Right cardiac atrium (tissue), 5 donors: ENCODE measurements around the gene GLS. TPM values are rescaled to one million over a fixed set of nuclear protein-coding genes. Genes with fewer than 3 reads are reported as not detected.
"Not testable (repeated sequence)": the region's sequence is repeated elsewhere in the genome, so short reads cannot be mapped to it uniquely, and the experiment has no call there.

Source experiments
- ATAC-seq, 2 donors: fragments of 200-7000 bp; cut with Tn5 transposase; one replicate each; pipeline versions ENCODE4 v1.8.0 to v1.9.1; 2020; ENCODE audit warnings: moderate library complexity in 2 of 2, mild to moderate bottlenecking in 1 of 2
- DNase-seq, 3 donors: peaks; one replicate each; pipeline ENCODE4 v3.0.0-alpha.2; 2020
- H3K27ac ChIP-seq: one replicate; pipeline ENCODE4 v1.5.1; 2013; ENCODE audit warnings: mild to moderate bottlenecking, low read length, control low read depth, moderate library complexity
- H3K27me3 ChIP-seq: one replicate; pipeline ENCODE4 v1.6.1; 2013; ENCODE audit not compliant: control insufficient read depth, insufficient read depth
- H3K4me1 ChIP-seq: one replicate; pipeline ENCODE4 v1.6.1; 2013; ENCODE audit warnings: low read length; ENCODE audit not compliant: control insufficient read depth, insufficient read depth
- H3K4me3 ChIP-seq: one replicate; pipeline ENCODE4 v1.5.1; 2013; ENCODE audit warnings: low read length, control low read depth
- H3K9me3 ChIP-seq: one replicate; pipeline ENCODE4 v1.6.1; 2013; ENCODE audit warnings: low read length; ENCODE audit not compliant: control insufficient read depth
- WGBS: extraction: QIAGEN DNeasy Blood & Tissue Kit; methylation state at CpG from one replicate; pipeline ENCODE4 v1.1.7; 2013; 5-methylcytosine and 5-hydroxymethylcytosine counted together
- intact Hi-C, 4 donors: fragments of 100-400 bp; cut with DNase I; formaldehyde crosslinking; loops; one replicate each; pipeline versions ENCODE4 v1.11.0 to v1.14.0; 2022 to 2023
- polyA plus RNA-seq: library from polyadenylated mRNA; stranded (reverse); fragments of 200-250 nt; gene quantifications from one replicate; pipeline ENCODE4 v1.2.3, GENCODE V29; 2013
- total RNA-seq, 4 donors: library from RNA; stranded (reverse); fragmentation: NEBNext Ultra II Directional; extraction: Animal tissue kit (Norgen Biotek cat#: 25700); gene quantifications; one replicate each; pipeline ENCODE4 v1.2.1, GENCODE V29; 2021
- donor health status: healthy with polysubstance abuse.
- donor health status: DM: no; HTN: yes; CAD: no.
- donor health status: DM: no; HTN: no; CAD: no.
- donor health status: DM: no; HTN: yes; CAD: no; lungs with severe emphysema.
- donor health status: DM: yes; HTN: yes; CAD: no.

GLS gene
- total and polyA plus RNA-seq, 5 donors = 33.4 to 106 (median 90.2) TPM

- ATAC-seq (no peak), DNase-seq (no peak)
- no peak overlapping the region for H3K4me3 ChIP-seq
- 100% methylated on average over 1 of the region's 1 CpG for WGBS
- intact Hi-C loops = no loop called here
- H3K4me1 ChIP-seq = no peaks in the 10 kb centered on the region
- H3K27me3 ChIP-seq = no peaks in the 10 kb centered on the region
- no peaks in the 10 kb centered on the region for H3K9me3 ChIP-seq
- H3K27ac ChIP-seq = no peak overlapping the region
These were observed 23.6 kb upstream of the GLS start for GRCh38 chr2:190856985-190857384.

GRCh38 chr2:190858817-190859216 lies 21.8 kb upstream of the GLS start:
- ATAC-seq = no peak
- intact Hi-C loops = no loop called here
- Histone ChIP-seq H3K27me3 (no peaks in the 10 kb centered on the region), H3K4me3 (no peak overlapping the region), H3K27ac (no peak overlapping the region), H3K4me1 (no peaks in the 10 kb centered on the region), H3K9me3 (no peaks in the 10 kb centered on the region)
- no peak for DNase-seq
- WGBS = 58% methylated on average over 6 of the region's 6 CpGs

GRCh38 chr2:190859347-190860297 lies 21.0 kb upstream of the GLS start:
- no peak overlapping the region for H3K27ac ChIP-seq
- 53% methylated on average over 6 of the region's 6 CpGs for WGBS
- peak in 2 of 3 donors; percentile 22 to 68 for DNase-seq
- intact Hi-C loops = no loop called here
- H3K27me3 ChIP-seq = no peaks in the 10 kb centered on the region
- H3K9me3 ChIP-seq = no peaks in the 10 kb centered on the region
- no peak overlapping the region for H3K4me3 ChIP-seq
- peak in 1 of 2 donors; percentile 27 for ATAC-seq
- no peaks in the 10 kb centered on the region for H3K4me1 ChIP-seq

GRCh38 chr2:190860985-190861680 lies 19.5 kb upstream of the GLS start:
- Histone ChIP-seq H3K9me3 (no peaks in the 10 kb centered on the region), H3K4me1 (no peaks in the 10 kb centered on the region), H3K27ac (no peak overlapping the region), H3K27me3 (no peaks in the 10 kb centered on the region), H3K4me3 (no peak overlapping the region)
- DNase-seq (no peak), ATAC-seq (no peak)
- intact Hi-C loops = no loop called here
- 86% methylated on average over 5 of the region's 5 CpGs for WGBS

GRCh38 chr2:190862128-190862527 lies 18.5 kb upstream of the GLS start:
- H3K27me3 ChIP-seq, H3K4me1 ChIP-seq, DNase-seq, H3K9me3 ChIP-seq, H3K27ac ChIP-seq, intact Hi-C loops, ATAC-seq, H3K4me3 ChIP-seq: not testable (repeated sequence)

GRCh38 chr2:190862571-190862991 lies 18.0 kb upstream of the GLS start:
- Histone ChIP-seq H3K9me3 (no peaks in the 10 kb centered on the region), H3K27ac (no peak overlapping the region), H3K27me3 (no peaks in the 10 kb centered on the region), H3K4me1 (no peaks in the 10 kb centered on the region), H3K4me3 (no peak overlapping the region)
- DNase-seq (no peak), ATAC-seq (no peak)
- intact Hi-C loops = no loop called here
- 68% methylated on average over 2 of the region's 2 CpGs for WGBS

- Histone ChIP-seq H3K4me1 (no peaks in the 10 kb centered on the region), H3K27me3 (no peaks in the 10 kb centered on the region), H3K9me3 (no peaks in the 10 kb centered on the region), H3K27ac (no peak overlapping the region), H3K4me3 (no peak overlapping the region)
- 48% methylated on average over 3 of the region's 3 CpGs for WGBS
- DNase-seq (peak in 1 of 3 donors; percentile 26), ATAC-seq (peak; percentile 82 to 88)
- intact Hi-C loops = no loop called here
These were observed 16.7 kb upstream of the GLS start for GRCh38 chr2:190863946-190864345.

GRCh38 chr2:190864375-190864774 lies 16.2 kb upstream of the GLS start:
- Histone ChIP-seq H3K4me3 (no peak overlapping the region), H3K9me3 (no peaks in the 10 kb centered on the region), H3K4me1 (no peaks in the 10 kb centered on the region), H3K27ac (no peak overlapping the region), H3K27me3 (no peaks in the 10 kb centered on the region)
- no peak for DNase-seq
- no peak for ATAC-seq
- intact Hi-C loops = no loop called here

GRCh38 chr2:190867212-190867611 lies 13.4 kb upstream of the GLS start:
- ATAC-seq (no peak), DNase-seq (no peak)
- Histone ChIP-seq H3K27ac (no peak overlapping the region), H3K27me3 (no peaks in the 10 kb centered on the region), H3K4me1 (no peaks in the 10 kb centered on the region), H3K4me3 (no peak overlapping the region), H3K9me3 (no peaks in the 10 kb centered on the region)
- 59% methylated on average over 2 of the region's 2 CpGs for WGBS
- intact Hi-C loops = no loop called here

GRCh38 chr2:190867832-190868231 lies 12.8 kb upstream of the GLS start:
- Histone ChIP-seq H3K9me3 (no peaks in the 10 kb centered on the region), H3K4me3 (no peak overlapping the region), H3K4me1 (no peaks in the 10 kb centered on the region), H3K27me3 (no peaks in the 10 kb centered on the region), H3K27ac (no peak overlapping the region)
- no peak for DNase-seq
- ATAC-seq = no peak
- 94% methylated on average over 4 of the region's 4 CpGs for WGBS
- intact Hi-C loops = no loop called here

GRCh38 chr2:190869721-190870120 lies 10.9 kb upstream of the GLS start:
- no peaks in the 10 kb centered on the region for H3K4me1 ChIP-seq
- no peak overlapping the region for H3K4me3 ChIP-seq
- H3K27me3 ChIP-seq = no peaks in the 10 kb centered on the region
- intact Hi-C loops = no loop called here
- no peaks in the 10 kb centered on the region for H3K9me3 ChIP-seq
- H3K27ac ChIP-seq = no peak overlapping the region
- ATAC-seq = no peak
- no peak for DNase-seq
- WGBS = 89% methylated on average over 5 of the region's 5 CpGs
